ENCODE results near the gene BRF1. TPM values are rescaled to one million over a fixed set of nuclear protein-coding genes. Genes with fewer than 3 reads are reported as not detected.

The BRF1 gene
- total RNA-seq, 1 experiment from 2014 or later = 41.2 TPM

- H3K36me3 ChIP-seq (ENCODE audit: control insufficient read depth in 1 of 2, insufficient read depth in 2 of 2, low read length in 2 of 2) = no peaks in the 10 kb centered on the region
- RAD21 ChIA-PET (ENCODE audit: low non-redundant PET in 1 of 2, low total read pairs in 2 of 2, uncharacterized antibody in 2 of 2, unreplicated experiment in 2 of 2) = no interaction called here
- H3K9ac ChIP-seq (ENCODE audit: low read length) = no peak overlapping the region
- no peak overlapping the region for H3K27ac ChIP-seq (ENCODE audit: low read depth, low read length)
- TF ChIP-seq POLR2A (IDR thresholded peaks at IDR 0.05; ENCODE audit: borderline replicate concordance, extremely low read depth, insufficient read depth, insufficient read length) (no peak), EZH2 (IDR thresholded peaks at IDR 0.05) (no peak), ZBTB33 (IDR thresholded peaks at IDR 0.05; ENCODE audit: extremely low read depth, insufficient replicate concordance, low read length) (no peak), CBX3 (IDR thresholded peaks at IDR 0.05; ENCODE audit: low read depth) (no peak), ELF1 (IDR thresholded peaks at IDR 0.05; ENCODE audit: borderline replicate concordance, low read depth) (no peak), FOSL1 (IDR thresholded peaks at IDR 0.05; ENCODE audit: low read depth) (no peak), TCF7L2 (IDR thresholded peaks at IDR 0.05; ENCODE audit: borderline replicate concordance, extremely low read depth, insufficient read depth, insufficient read length) (no peak)
- H3K27me3 ChIP-seq (ENCODE audit: insufficient read depth, low read length) = no peaks in the 10 kb centered on the region
- no peak overlapping the region for H3K4me3 ChIP-seq (replicated peaks in 1 of 2; ENCODE audit: low read depth in 1 of 2, low read length in 2 of 2)
- CTCF ChIA-PET = interaction anchor here (1.3 kb wide), 1 partner anchor 81 kb away, joined by 4 read pairs; no protein-coding TSS in a partner anchor
- H3K4me2 ChIP-seq (ENCODE audit: low read length) = no peak overlapping the region
- H4K20me1 ChIP-seq (ENCODE audit: insufficient read depth) = no peaks in the 10 kb centered on the region
- H2AFZ ChIP-seq (ENCODE audit: low read depth, low read length, poor library complexity, severe bottlenecking) = no peak overlapping the region
- POLR2A ChIA-PET = no interaction called here
- H3K9me3 ChIP-seq (ENCODE audit: control insufficient read depth in 1 of 2, insufficient read depth in 1 of 2, low read depth in 1 of 2, low read length in 2 of 2) = no peaks in the 10 kb centered on the region
- H3K9me2 ChIP-seq (ENCODE audit: insufficient read depth) = no peaks in the 10 kb centered on the region
- H3K4me1 ChIP-seq (ENCODE audit: control insufficient read depth in 1 of 2, insufficient read depth in 2 of 2, low read length in 2 of 2) = no peaks in the 10 kb centered on the region
- ATAC-seq (no peak), DNase-seq (ENCODE audit: low read depth, low spot score) (no peak)
- H3K79me2 ChIP-seq (ENCODE audit: insufficient read depth, low read length) = peaks cover 8% of the 10 kb centered on the region; the same call in 1 of the 2 replicates
- intact Hi-C loops (cut with micrococcal nuclease) = no loop called here
- no TSS peak for BruUV-seq (replicated peaks)
These were observed 29.4 kb downstream of the BRF1 start for GRCh38 chr14:105271224-105271890.

GRCh38 chr14:105269405-105269804 is 31.4 kb downstream of the BRF1 start:
- Histone ChIP-seq H3K4me1 (ENCODE audit: control insufficient read depth in 1 of 2, insufficient read depth in 2 of 2, low read length in 2 of 2) (no peaks in the 10 kb centered on the region), H3K9ac (ENCODE audit: low read length) (no peak overlapping the region), H3K79me2 (ENCODE audit: insufficient read depth, low read length) (no peaks in the 10 kb centered on the region; the same call in 1 of the 2 replicates), H3K36me3 (ENCODE audit: control insufficient read depth in 1 of 2, insufficient read depth in 2 of 2, low read length in 2 of 2) (no peaks in the 10 kb centered on the region), H3K4me3 (replicated peaks in 1 of 2; ENCODE audit: low read depth in 1 of 2, low read length in 2 of 2) (no peak overlapping the region), H2AFZ (ENCODE audit: low read depth, low read length, poor library complexity, severe bottlenecking) (no peak overlapping the region), H4K20me1 (ENCODE audit: insufficient read depth) (no peaks in the 10 kb centered on the region), H3K27ac (ENCODE audit: low read depth, low read length) (no peak overlapping the region), H3K9me2 (ENCODE audit: insufficient read depth) (no peaks in the 10 kb centered on the region), H3K4me2 (ENCODE audit: low read length) (no peak overlapping the region), H3K9me3 (ENCODE audit: control insufficient read depth in 1 of 2, insufficient read depth in 1 of 2, low read depth in 1 of 2, low read length in 2 of 2) (no peaks in the 10 kb centered on the region), H3K27me3 (ENCODE audit: insufficient read depth, low read length) (no peaks in the 10 kb centered on the region)
- CTCF ChIA-PET = no interaction called here
- BruUV-seq (replicated peaks) = no TSS peak
- RAD21 ChIA-PET (ENCODE audit: low non-redundant PET in 1 of 2, low total read pairs in 2 of 2, uncharacterized antibody in 2 of 2, unreplicated experiment in 2 of 2) = no interaction called here
- intact Hi-C loops (cut with micrococcal nuclease) = no loop called here
- POLR2A ChIA-PET = no interaction called here
- TF ChIP-seq FOSL1 (IDR thresholded peaks at IDR 0.05; ENCODE audit: low read depth) (no peak), CEBPB (IDR thresholded peaks at IDR 0.05; ENCODE audit: low read depth) (no peak), RAD21 (IDR thresholded peaks at IDR 0.05; ENCODE audit: low read depth) (no peak), POLR2AphosphoS5 (IDR thresholded peaks at IDR 0.05; ENCODE audit: low read depth, low read length) (no peak), ATF3 (IDR thresholded peaks at IDR 0.05) (no peak), ELF1 (IDR thresholded peaks at IDR 0.05; ENCODE audit: borderline replicate concordance, low read depth) (no peak), ZFX (IDR thresholded peaks at IDR 0.05) (no peak), ZBTB33 (IDR thresholded peaks at IDR 0.05; ENCODE audit: extremely low read depth, insufficient replicate concordance, low read length) (no peak), EGR1 (IDR thresholded peaks at IDR 0.05; ENCODE audit: low read depth) (no peak), SP1 (IDR thresholded peaks at IDR 0.05; ENCODE audit: low read depth) (no peak), CBX3 (IDR thresholded peaks at IDR 0.05; ENCODE audit: low read depth) (no peak), SIN3A (IDR thresholded peaks at IDR 0.05; ENCODE audit: low read depth) (no peak), TCF7L2 (IDR thresholded peaks at IDR 0.05; ENCODE audit: borderline replicate concordance, extremely low read depth, insufficient read depth, insufficient read length) (no peak)
- no peak for ATAC-seq
- DNase-seq (ENCODE audit: low read depth, low spot score) = no peak

Data from HCT116 (cell line).